ENCODE data around the gene RBM12.

Gene RBM12

GRCh38 chr20:35673884-35674283 is 9.2 kb upstream of the RBM12 start:
- no peak for TF ChIP-seq ZNF391 (tag by site-specific recombination; IDR thresholded peaks at IDR 0.05; ENCODE audit: borderline replicate concordance, low read depth)
- no peak for TF ChIP-seq BCL11A (tag by site-specific recombination; IDR thresholded peaks at IDR 0.05; ENCODE audit: low read depth)
- TF ChIP-seq ZNF549 (tag by site-specific recombination; IDR thresholded peaks at IDR 0.05): no peak
- no peak for TF ChIP-seq ZNF354C (tag by site-specific recombination; IDR thresholded peaks at IDR 0.05; ENCODE audit: borderline replicate concordance, low read depth)
- TF ChIP-seq TRIM28 (IDR thresholded peaks at IDR 0.05; ENCODE audit: borderline replicate concordance, low read length): no peak
- TF ChIP-seq PRDM10 (tag by site-specific recombination; IDR thresholded peaks at IDR 0.05): no peak
- TF ChIP-seq ZBTB48 (tag by site-specific recombination; IDR thresholded peaks at IDR 0.05): no peak
- no peak for TF ChIP-seq ZNF621 (tag by site-specific recombination; IDR thresholded peaks at IDR 0.05)
- no peak for TF ChIP-seq ZNF114 (tag by site-specific recombination; IDR thresholded peaks at IDR 0.05)
- TF ChIP-seq CTCF (tag by site-specific recombination; IDR thresholded peaks at IDR 0.05): no peak
- no peak for TF ChIP-seq ZNF416 (tag by site-specific recombination; IDR thresholded peaks at IDR 0.05)
- no peak for TF ChIP-seq ZNF223 (tag by site-specific recombination; IDR thresholded peaks at IDR 0.05)
- TF ChIP-seq ZNF639 (tag by site-specific recombination; IDR thresholded peaks at IDR 0.05): no peak
- POLR2A ChIA-PET: no interaction called here

GRCh38 chr20:35669681-35670080 is 5.0 kb upstream of the RBM12 start:
- Histone ChIP-seq H3K36me3 (ENCODE audit: control insufficient read depth in 2 of 2, insufficient read depth in 1 of 2, low read length in 2 of 2) (peaks cover 14 to 58% of the 10 kb centered on the region in 2 experiments), H3K4me3 (ENCODE audit: low read depth, low read length) (no peak overlapping the region)
- CTCF ChIA-PET: no interaction called here

More at GRCh38 chr20:35673884-35674283, 9.2 kb upstream of the RBM12 start:
- H3K36me3 ChIP-seq (ENCODE audit: control insufficient read depth in 2 of 2, insufficient read depth in 1 of 2, low read length in 2 of 2): peaks cover 6 to 55% of the 10 kb centered on the region in 2 experiments
- CTCF ChIA-PET: interaction anchor here (0.5 kb wide), 1 partner anchor 476 kb away, joined by 3 read pairs; no protein-coding TSS in a partner anchor
- H3K4me1 ChIP-seq (ENCODE audit: control insufficient read depth, insufficient read depth, low read length): no peaks in the 10 kb centered on the region
- H3K27ac ChIP-seq (ENCODE audit: extremely low read depth, low read depth, low read length): no peak overlapping the region
- no peak overlapping the region for H3K4me3 ChIP-seq (ENCODE audit: low read depth, low read length)
- no peaks in the 10 kb centered on the region for H3K9me3 ChIP-seq (ENCODE audit: control insufficient read depth, insufficient read depth, low read depth, low read length)

More at GRCh38 chr20:35669681-35670080, 5.0 kb upstream of the RBM12 start:
- H3K4me1 ChIP-seq (ENCODE audit: control insufficient read depth, insufficient read depth, low read length): no peaks in the 10 kb centered on the region
- TF ChIP-seq ZNF416 (tag by site-specific recombination; IDR thresholded peaks at IDR 0.05) (no peak), ZNF169 (tag by site-specific recombination; IDR thresholded peaks at IDR 0.05) (no peak), ZNF664 (tag by site-specific recombination; IDR thresholded peaks at IDR 0.05) (no peak), TSHZ1 (tag by site-specific recombination; IDR thresholded peaks at IDR 0.05; ENCODE audit: borderline replicate concordance) (no peak), ZNF18 (tag by site-specific recombination; IDR thresholded peaks at IDR 0.05) (no peak), ZNF521 (tag by site-specific recombination; IDR thresholded peaks at IDR 0.05) (no peak), ZNF280D (tag by site-specific recombination; IDR thresholded peaks at IDR 0.05) (no peak)
- POLR2A ChIA-PET: interaction anchor here (0.6 kb wide), 1 partner anchor 363 kb away, joined by 3 read pairs; no protein-coding TSS in a partner anchor
- no peak overlapping the region for H3K27ac ChIP-seq (ENCODE audit: extremely low read depth, low read depth, low read length)
- H3K9me3 ChIP-seq (ENCODE audit: control insufficient read depth, insufficient read depth, low read depth, low read length): no peaks in the 10 kb centered on the region

All from HEK293 (cell line).